ENCODE measurements around the gene HHAT.
"Not testable (repeated sequence)": the region's sequence is repeated elsewhere in the genome, so short reads cannot be mapped to it uniquely, and the experiment has no call there.

The HHAT gene

GRCh38 chr1:210400043-210400840 lies 71.5 kb downstream of the HHAT start:
- peak in 3 of 5 donors; percentile 14 to 28 (median 17) for DNase-seq

- no peak for DNase-seq
These were observed 73.9 kb downstream of the HHAT start for GRCh38 chr1:210402560-210402959.

- DNase-seq = no peak
These were observed 76.6 kb downstream of the HHAT start for GRCh38 chr1:210405316-210405715.

GRCh38 chr1:210406341-210406740 lies 77.6 kb downstream of the HHAT start:
- DNase-seq = not testable (repeated sequence)

- peak; percentile 23 to 62 (median 54) for DNase-seq
These were observed 78.6 kb downstream of the HHAT start for GRCh38 chr1:210407207-210407886.

GRCh38 chr1:210407887-210408252 lies 79.2 kb downstream of the HHAT start:
- no peak for DNase-seq

GRCh38 chr1:210412240-210412639 lies 83.5 kb downstream of the HHAT start:
- DNase-seq = no peak

GRCh38 chr1:210413951-210414350 lies 85.2 kb downstream of the HHAT start:
- DNase-seq = no peak

- no peak for DNase-seq
These were observed 87.2 kb downstream of the HHAT start for GRCh38 chr1:210415846-210416448.

- DNase-seq = no peak
These were observed 88.0 kb downstream of the HHAT start for GRCh38 chr1:210416681-210417080.

- DNase-seq = no peak
These were observed 89.2 kb downstream of the HHAT start for GRCh38 chr1:210417881-210418280.

- no peak for DNase-seq
These were observed 90.4 kb downstream of the HHAT start for GRCh38 chr1:210418863-210419650.

- not testable (repeated sequence) for DNase-seq
These were observed 98.0 kb downstream of the HHAT start for GRCh38 chr1:210426696-210427095.

- no peak for DNase-seq
These were observed 100.0 kb downstream of the HHAT start for GRCh38 chr1:210428696-210429095.

GRCh38 chr1:210434223-210434622 lies 105.5 kb downstream of the HHAT start:
- DNase-seq = no peak

- no peak for DNase-seq
These were observed 108.4 kb downstream of the HHAT start for GRCh38 chr1:210437111-210437510.

GRCh38 chr1:210437781-210438180 lies 109.1 kb downstream of the HHAT start:
- DNase-seq = no peak

- DNase-seq = no peak
These were observed 110.5 kb downstream of the HHAT start for GRCh38 chr1:210438928-210439841.

GRCh38 chr1:210440081-210440480 lies 111.4 kb downstream of the HHAT start:
- no peak for DNase-seq

GRCh38 chr1:210441028-210441427 lies 112.3 kb downstream of the HHAT start:
- DNase-seq = no peak

GRCh38 chr1:210445485-210445884 lies 116.8 kb downstream of the HHAT start:
- no peak for DNase-seq

- DNase-seq = no peak
These were observed 117.2 kb downstream of the HHAT start for GRCh38 chr1:210445931-210446330.

Data from T-helper 1 cell (primary cell).